A673 (cell line): ENCODE measurements around the gene TAF9. TPM values are rescaled to one million over a fixed set of nuclear protein-coding genes. Genes with fewer than 3 reads are reported as not detected.

Experiments
- BruUV-seq: library from RNA; stranded (reverse); fragments of 400-500 nt; replicated peaks from 2 replicates; lab custom pipeline; 2021; lab: Mats Ljungman, UMichigan
- CTCF ChIA-PET: fragments of 300-600 bp; sonication (Branson Sonifier 250); formaldehyde crosslinking; loops from one replicate; lab custom pipeline; 2022; ENCODE audit warnings: antibody characterized with exemption; lab: Charles Lee
- POLR2A ChIA-PET: fragments of 300-600 bp; sonication (Branson Sonifier 250); formaldehyde crosslinking; loops from one replicate; lab custom pipeline; 2022; ENCODE audit warnings: antibody characterized with exemption; ENCODE audit not compliant: low non-redundant PET; lab: Charles Lee
- DNase-seq: peaks from one replicate; pipeline ENCODE4 v3.0.0-alpha.2; 2015; ENCODE audit warnings: low spot score
- H3K27ac ChIP-seq: fragments of 200-600 bp; sonication (generic); 2 replicates; pipeline ENCODE4 v1.5.1; 2016; ENCODE audit warnings: mixed run types, low read depth, mild to moderate bottlenecking, mixed read lengths, antibody characterized with exemption, low read length; ENCODE audit not compliant: poor library complexity, severe bottlenecking
- H3K27me3 ChIP-seq: fragments of 200-600 bp; sonication (generic); replicated peaks from 2 replicates; pipeline ENCODE4 v1.6.1; 2017; ENCODE audit warnings: mixed run types, low read depth, mild to moderate bottlenecking, mixed read lengths, antibody characterized with exemption, low read length; ENCODE audit not compliant: insufficient read depth, poor library complexity
- H3K36me3 ChIP-seq: fragments of 200-600 bp; sonication (generic); 2 replicates; pipeline ENCODE4 v1.6.1; 2016; ENCODE audit warnings: mixed run types, mild to moderate bottlenecking, mixed read lengths, antibody characterized with exemption, low read length; ENCODE audit not compliant: insufficient read depth, poor library complexity, severe bottlenecking
- H3K4me1 ChIP-seq: fragments of 200-600 bp; sonication (generic); 2 replicates; pipeline ENCODE4 v1.6.1; 2017; ENCODE audit warnings: mixed run types, mild to moderate bottlenecking, mixed read lengths, antibody characterized with exemption, low read length; ENCODE audit not compliant: insufficient read depth, poor library complexity, severe bottlenecking
- H3K4me3 ChIP-seq: fragments of 200-600 bp; sonication (generic); 2 replicates; pipeline ENCODE4 v1.5.1; 2016; ENCODE audit warnings: low read depth, mixed run types, mild to moderate bottlenecking, mixed read lengths, low read length; ENCODE audit not compliant: poor library complexity, severe bottlenecking
- H3K9me3 ChIP-seq: fragments of 200-600 bp; sonication (generic); 2 replicates; pipeline ENCODE4 v1.6.1; 2016; ENCODE audit warnings: mixed run types, low read depth, mild to moderate bottlenecking, mixed read lengths, antibody characterized with exemption, low read length; ENCODE audit not compliant: poor library complexity, severe bottlenecking
- CTCF ChIP-seq: fragments of 300-800, 200-600 bp; sonication (generic); conservative IDR thresholded peaks from 2 replicates; pipeline ENCODE4 v1.5.1; 2017; ENCODE audit warnings: low read depth, mild to moderate bottlenecking, antibody characterized with exemption, low read length, moderate library complexity, mixed read lengths
- EZH2 ChIP-seq: fragments of 200-600 bp; sonication (generic); IDR thresholded peaks from 2 replicates; pipeline ENCODE4 v1.6.1; 2017; ENCODE audit warnings: borderline replicate concordance, low read depth, mild to moderate bottlenecking, mixed read lengths, antibody characterized with exemption, low read length; ENCODE audit not compliant: poor library complexity, severe bottlenecking
- intact Hi-C: fragments of 100-400 bp; cut with micrococcal nuclease; formaldehyde crosslinking; loops from one replicate; pipeline ENCODE4 v1.10.0; 2022; ENCODE audit not compliant: unreplicated experiment
- total RNA-seq: library from RNA; stranded (reverse); gene quantifications from 2 replicates; pipeline ENCODE4 v1.2.3, GENCODE V29; 2021

Gene TAF9
- total RNA-seq, 1 experiment from 2014 or later, result 91.4 TPM

- no TSS peak for BruUV-seq
- intact Hi-C loops, result loop anchor here (10.0 kb wide), 1 partner anchor 273 kb away; the partner anchor contains the start of gene SLC30A5
- TF ChIP-seq EZH2 (no peak), CTCF (no peak)
- ChIA-PET CTCF (no interaction called here), POLR2A (no interaction called here)
- H3K27ac ChIP-seq, result peak overlapping the region; percentile 99
- no peaks in the 10 kb centered on the region for H3K27me3 ChIP-seq
- H3K4me1 ChIP-seq, result peaks cover 11% of the 10 kb centered on the region
- no peaks in the 10 kb centered on the region for H3K9me3 ChIP-seq
- H3K36me3 ChIP-seq, result peaks cover 38% of the 10 kb centered on the region
- peak overlapping the region; percentile 65 for H3K4me3 ChIP-seq
- no peak for DNase-seq
These were observed 1.5 kb downstream of the TAF9 start for GRCh38 chr5:69367697-69368279.

GRCh38 chr5:69364850-69365249, 4.5 kb downstream of the TAF9 start:
- TF ChIP-seq EZH2, result no peak
- TF ChIP-seq CTCF, result no peak
- no peak for DNase-seq
- CTCF ChIA-PET, result no interaction called here
- H3K4me1 ChIP-seq, result peaks cover 8% of the 10 kb centered on the region
- H3K9me3 ChIP-seq, result no peaks in the 10 kb centered on the region
- peaks cover 42% of the 10 kb centered on the region for H3K36me3 ChIP-seq
- H3K27me3 ChIP-seq, result no peaks in the 10 kb centered on the region
- intact Hi-C loops, result loop anchor here (10.0 kb wide), 1 partner anchor 270 kb away; the partner anchor contains the start of gene SLC30A5
- no TSS peak for BruUV-seq
- no peak overlapping the region for H3K27ac ChIP-seq
- no peak overlapping the region for H3K4me3 ChIP-seq
- POLR2A ChIA-PET, result no interaction called here

- intact Hi-C loops, result loop anchor here (10.0 kb wide), 1 partner anchor 270 kb away; the partner anchor contains the start of gene SLC30A5
- Histone ChIP-seq H3K4me1 (peaks cover 8% of the 10 kb centered on the region), H3K9me3 (no peaks in the 10 kb centered on the region), H3K4me3 (no peak overlapping the region), H3K27me3 (no peaks in the 10 kb centered on the region), H3K27ac (no peak overlapping the region), H3K36me3 (peaks cover 42% of the 10 kb centered on the region)
- TF ChIP-seq CTCF (peak; percentile 53), EZH2 (no peak)
- BruUV-seq, result no TSS peak
- DNase-seq, result peak; percentile 49
- ChIA-PET CTCF (no interaction called here), POLR2A (no interaction called here)
These were observed 4.9 kb downstream of the TAF9 start for GRCh38 chr5:69364414-69364813.
